ENCODE measurements around the gene C1QTNF9B. TPM values are rescaled to one million over a fixed set of nuclear protein-coding genes. Genes with fewer than 3 reads are reported as not detected.
"Not testable (repeated sequence)": the region's sequence is repeated elsewhere in the genome, so short reads cannot be mapped to it uniquely, and the experiment has no call there.

Gene C1QTNF9B
- total RNA-seq, result not detected

DNA sequence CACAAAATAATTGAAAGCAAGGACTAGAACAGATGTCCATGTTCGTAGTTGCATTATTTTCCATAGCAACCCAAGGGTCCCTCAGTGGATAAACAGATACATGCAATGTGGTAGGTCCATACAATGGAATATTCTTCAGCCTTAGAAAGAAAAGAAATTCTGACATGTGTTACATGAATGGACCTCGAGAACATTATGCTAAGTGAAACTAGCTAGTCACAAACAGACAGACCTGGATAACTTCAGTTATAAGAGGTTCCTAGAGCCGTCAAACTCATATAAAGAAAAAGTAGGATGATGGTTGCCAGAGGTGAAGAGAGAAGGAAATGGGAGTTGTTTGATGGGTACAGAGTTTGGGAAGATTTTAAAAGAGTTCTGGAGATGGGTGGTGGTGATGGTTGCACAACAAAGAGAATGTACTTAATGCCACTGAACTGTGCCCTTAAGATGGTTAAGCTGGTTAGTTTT, at the start of gene C1QTNF9B:
C1QTNF9B (minus strand) TSS at position 51 of the 468 bp plus-strand sequence.
- H3K9me3 Mint-ChIP-seq; H3K27ac Mint-ChIP-seq; H3K4me3 Mint-ChIP-seq; H3K36me3 Mint-ChIP-seq; intact Hi-C loops (cut with micrococcal nuclease); H3K4me1 Mint-ChIP-seq (ENCODE audit: low read depth); POLR2A ChIA-PET; DNase-seq: not testable (repeated sequence)
- peaks cover 10% of the 10 kb centered on the region for H3K27me3 Mint-ChIP-seq
- CTCF ChIA-PET, result interaction anchor here (1.4 kb wide), 1 partner anchor 24 kb away, joined by 5 read pairs; no protein-coding TSS in a partner anchor

DNA sequence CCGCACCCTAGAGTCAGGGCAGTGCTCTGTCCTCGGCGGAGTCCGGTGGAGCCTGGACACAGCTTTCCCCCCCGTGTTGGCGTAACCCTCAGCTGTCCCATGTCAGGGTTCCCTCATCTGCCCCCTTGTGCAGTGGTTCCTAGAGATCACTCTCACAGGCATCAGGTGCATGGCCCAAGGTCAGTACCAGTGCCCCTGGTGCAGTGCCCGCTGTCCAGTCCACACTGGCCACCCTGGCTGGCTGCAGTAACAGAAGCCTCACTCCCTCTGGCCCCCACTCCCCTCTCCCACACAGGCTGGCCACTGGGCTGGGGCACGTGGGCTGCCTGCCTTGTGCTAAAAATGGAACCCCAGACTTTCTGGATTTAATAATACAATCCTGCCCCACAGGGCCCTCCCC, 49.6 kb upstream of the C1QTNF9B start:
- H3K4me3 Mint-ChIP-seq, result no peak overlapping the region
- peaks cover 14% of the 10 kb centered on the region for H3K27me3 Mint-ChIP-seq
- H3K27ac Mint-ChIP-seq, result no peak overlapping the region
- no peaks in the 10 kb centered on the region for H3K4me1 Mint-ChIP-seq (ENCODE audit: low read depth)
- H3K9me3 Mint-ChIP-seq, result no peaks in the 10 kb centered on the region
- DNase-seq, result no peak
- intact Hi-C loops (cut with micrococcal nuclease), result no loop called here
- H3K36me3 Mint-ChIP-seq, result no peaks in the 10 kb centered on the region
- ChIA-PET POLR2A (no interaction called here), CTCF (no interaction called here)

DNA sequence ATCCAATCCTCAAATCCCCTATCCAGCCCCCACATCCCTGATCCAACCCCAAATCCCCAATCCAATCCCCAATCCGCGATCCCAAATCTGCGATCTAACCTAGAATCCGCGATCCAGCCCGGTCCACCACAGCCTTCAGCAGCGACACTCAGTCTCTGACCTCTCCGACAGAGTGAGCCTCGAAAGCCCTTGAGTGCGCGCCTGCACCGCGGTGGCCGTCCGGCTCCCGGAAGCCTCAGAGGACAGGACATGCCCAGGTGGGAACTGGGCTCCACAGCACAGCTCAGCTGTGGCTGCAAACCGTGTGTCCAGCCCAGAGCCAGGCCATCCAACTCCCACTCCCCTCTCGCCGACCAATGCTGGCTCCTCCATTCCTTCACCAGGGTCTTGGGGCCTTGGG, 48.8 kb upstream of the C1QTNF9B start:
- H3K4me3 Mint-ChIP-seq, result no peak overlapping the region
- H3K27me3 Mint-ChIP-seq, result peaks cover 14% of the 10 kb centered on the region
- DNase-seq, result no peak
- ChIA-PET POLR2A (no interaction called here), CTCF (no interaction called here)
- H3K9me3 Mint-ChIP-seq, result no peaks in the 10 kb centered on the region
- H3K4me1 Mint-ChIP-seq (ENCODE audit: low read depth), result no peaks in the 10 kb centered on the region
- no peak overlapping the region for H3K27ac Mint-ChIP-seq
- intact Hi-C loops (cut with micrococcal nuclease), result no loop called here
- H3K36me3 Mint-ChIP-seq, result no peaks in the 10 kb centered on the region

DNA sequence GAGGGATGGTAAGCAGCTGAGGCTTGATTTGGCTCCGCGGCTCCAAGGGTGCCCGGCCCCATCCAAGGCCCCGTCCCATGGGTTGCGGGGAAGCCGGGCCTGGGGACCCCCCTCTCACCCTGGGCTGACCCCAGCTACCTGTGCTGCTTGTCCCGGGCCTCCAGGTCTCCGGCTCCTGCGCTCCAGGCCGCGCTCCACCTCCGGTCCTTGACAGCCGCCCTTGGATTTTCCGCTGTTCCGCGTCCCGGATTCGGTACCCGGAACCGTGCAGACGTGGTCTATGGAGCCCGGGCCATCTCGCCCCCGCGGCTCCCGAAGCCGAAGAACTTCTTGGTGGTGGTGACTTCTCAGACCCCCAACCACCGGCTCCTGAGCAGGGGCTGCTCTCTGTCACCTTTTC, 48.3 kb upstream of the C1QTNF9B start:
- Mint-ChIP-seq H3K27me3 (peaks cover 16% of the 10 kb centered on the region), H3K4me3 (no peak overlapping the region), H3K4me1 (ENCODE audit: low read depth) (no peaks in the 10 kb centered on the region), H3K36me3 (no peaks in the 10 kb centered on the region), H3K27ac (no peak overlapping the region), H3K9me3 (no peaks in the 10 kb centered on the region)
- ChIA-PET POLR2A (no interaction called here), CTCF (no interaction called here)
- no peak for DNase-seq
- intact Hi-C loops (cut with micrococcal nuclease), result no loop called here

DNA sequence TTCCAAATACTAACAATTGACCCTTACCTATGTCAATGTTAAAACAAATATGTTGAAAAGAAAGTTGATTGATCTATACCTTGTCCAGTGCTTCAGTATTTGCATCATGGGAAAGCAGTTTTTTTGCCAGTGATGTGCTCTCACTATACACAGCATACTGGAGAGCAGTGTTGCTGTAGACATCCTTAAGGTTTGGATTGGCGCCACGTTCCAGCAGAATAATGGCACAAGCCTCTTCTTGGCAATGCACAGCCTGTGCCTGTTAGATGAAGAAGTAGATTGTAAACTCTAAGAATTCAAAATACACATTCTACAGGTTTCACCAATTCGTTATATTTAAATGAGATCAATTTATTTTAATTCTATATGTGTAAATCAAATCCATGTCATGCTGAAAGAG, 43.9 kb upstream of the C1QTNF9B start:
- intact Hi-C loops (cut with micrococcal nuclease), result no loop called here
- no peak for DNase-seq
- peaks cover 5% of the 10 kb centered on the region for H3K9me3 Mint-ChIP-seq
- H3K4me3 Mint-ChIP-seq, result no peak overlapping the region
- peaks cover 28% of the 10 kb centered on the region for H3K27me3 Mint-ChIP-seq
- no peak overlapping the region for H3K27ac Mint-ChIP-seq
- POLR2A ChIA-PET, result no interaction called here
- peaks cover 3% of the 10 kb centered on the region for H3K36me3 Mint-ChIP-seq
- CTCF ChIA-PET, result no interaction called here
- no peaks in the 10 kb centered on the region for H3K4me1 Mint-ChIP-seq (ENCODE audit: low read depth)

DNA sequence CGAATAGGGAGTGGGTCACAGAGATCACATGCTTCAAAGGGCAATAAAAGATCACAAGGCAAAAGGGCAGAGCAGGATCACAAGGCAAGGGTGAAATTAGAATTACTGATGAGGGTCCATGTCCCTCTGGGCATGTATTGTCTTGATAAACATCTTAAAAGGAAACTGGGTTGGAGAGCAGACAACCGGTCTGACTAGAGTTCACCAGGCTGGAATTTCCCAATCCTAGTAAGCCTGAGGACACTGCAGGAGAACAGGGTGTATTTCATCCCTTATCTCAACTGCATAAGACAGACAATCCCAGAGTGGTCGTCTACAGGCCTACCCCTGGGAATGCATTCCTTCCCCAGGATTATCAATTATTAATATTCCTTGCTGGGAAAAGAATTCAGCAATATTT, 42.4 kb upstream of the C1QTNF9B start:
- CTCF ChIA-PET; H3K27ac Mint-ChIP-seq; DNase-seq; intact Hi-C loops (cut with micrococcal nuclease); H3K4me3 Mint-ChIP-seq; H3K4me1 Mint-ChIP-seq (ENCODE audit: low read depth); POLR2A ChIA-PET; H3K36me3 Mint-ChIP-seq; H3K9me3 Mint-ChIP-seq: not testable (repeated sequence)
- peaks cover 31% of the 10 kb centered on the region for H3K27me3 Mint-ChIP-seq

DNA sequence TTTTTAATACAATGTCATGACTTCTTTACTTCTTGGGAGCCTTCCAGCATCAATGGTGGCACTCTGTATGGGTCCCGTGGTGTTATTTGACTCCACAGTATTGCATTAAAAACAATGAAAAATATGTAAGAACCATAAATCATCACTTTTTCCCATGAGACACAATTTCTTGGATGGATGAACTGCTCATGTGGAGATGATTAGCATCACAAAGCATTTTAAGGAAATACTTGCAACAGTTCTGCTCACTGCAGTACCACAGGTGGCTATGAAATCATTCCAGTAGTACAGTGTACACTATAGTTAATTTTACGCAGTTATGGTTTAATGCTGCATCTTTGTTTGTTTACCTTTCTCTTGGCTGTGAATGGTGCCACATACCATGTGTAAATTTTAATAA, 37.2 kb upstream of the C1QTNF9B start:
- CTCF ChIA-PET, result no interaction called here
- peaks cover 3% of the 10 kb centered on the region for H3K36me3 Mint-ChIP-seq
- POLR2A ChIA-PET, result no interaction called here

DNA sequence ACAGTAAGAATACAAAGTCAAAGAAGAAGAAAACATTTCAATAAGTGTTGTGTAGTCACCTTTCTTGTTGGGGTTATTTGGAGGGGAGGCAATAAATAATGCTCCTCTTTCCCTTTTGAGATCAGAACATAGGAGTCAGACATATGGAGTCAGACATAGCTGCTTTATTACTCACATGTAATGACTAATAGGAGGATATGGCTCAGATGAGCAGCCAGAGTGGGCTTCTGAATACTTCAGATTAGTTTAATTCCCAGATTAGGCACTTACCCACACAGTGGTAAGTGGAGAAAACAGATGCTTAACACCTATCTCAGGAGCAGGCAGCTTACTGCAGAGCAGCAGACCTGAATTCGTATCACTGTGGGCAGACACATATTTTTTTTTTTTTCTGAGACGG, 31.7 kb upstream of the C1QTNF9B start:
- Mint-ChIP-seq H3K9me3 (no peaks in the 10 kb centered on the region), H3K27ac (no peak overlapping the region), H3K4me3 (no peak overlapping the region), H3K27me3 (peaks cover 14% of the 10 kb centered on the region), H3K4me1 (ENCODE audit: low read depth) (no peaks in the 10 kb centered on the region), H3K36me3 (no peaks in the 10 kb centered on the region)
- intact Hi-C loops (cut with micrococcal nuclease), result loop anchor here (10.0 kb wide), 1 partner anchor 96 kb away; no protein-coding TSS in a partner anchor
- ChIA-PET POLR2A (no interaction called here), CTCF (no interaction called here)
- DNase-seq, result no peak

More for the DNA sequence above, 37.2 kb upstream of the C1QTNF9B start:
- no peak for DNase-seq
- H3K4me1 Mint-ChIP-seq (ENCODE audit: low read depth), result no peaks in the 10 kb centered on the region
- H3K9me3 Mint-ChIP-seq, result peaks cover 5% of the 10 kb centered on the region
- H3K27me3 Mint-ChIP-seq, result peaks cover 38% of the 10 kb centered on the region
- no peak overlapping the region for H3K27ac Mint-ChIP-seq
- no peak overlapping the region for H3K4me3 Mint-ChIP-seq
- intact Hi-C loops (cut with micrococcal nuclease), result no loop called here

DNA sequence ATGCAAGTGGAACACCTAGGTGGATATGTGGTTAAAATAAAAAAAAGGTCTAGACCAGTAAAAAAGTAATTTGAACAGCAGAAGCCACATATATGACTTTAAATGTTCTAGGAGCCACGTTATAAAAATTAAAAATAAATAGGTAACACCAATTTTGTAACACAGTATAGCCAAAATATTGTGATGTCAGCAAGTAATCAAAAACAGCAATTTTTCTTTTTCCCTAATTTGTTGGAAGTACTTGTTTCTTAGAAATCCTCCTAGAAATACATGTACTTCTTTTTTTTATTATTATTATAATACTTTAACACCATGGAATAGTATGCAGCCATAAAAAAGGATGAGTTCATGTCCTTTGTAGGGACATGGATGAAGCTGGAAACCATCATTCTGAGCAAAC, 25.7 kb upstream of the C1QTNF9B start:
- intact Hi-C loops (cut with micrococcal nuclease), result loop anchor here (10.0 kb wide), 1 partner anchor 102 kb away; no protein-coding TSS in a partner anchor
- no peak overlapping the region for H3K4me3 Mint-ChIP-seq
- no peaks in the 10 kb centered on the region for H3K36me3 Mint-ChIP-seq
- peaks cover 9% of the 10 kb centered on the region for H3K27me3 Mint-ChIP-seq
- H3K27ac Mint-ChIP-seq, result no peak overlapping the region
- no peaks in the 10 kb centered on the region for H3K9me3 Mint-ChIP-seq
- no peak for DNase-seq
- no peaks in the 10 kb centered on the region for H3K4me1 Mint-ChIP-seq (ENCODE audit: low read depth)
- ChIA-PET POLR2A (no interaction called here), CTCF (interaction anchor here (1.1 to 3.6 kb wide), 3 partner anchors 37 to 296 kb away, joined by 3 to 34 read pairs (median 20); no protein-coding TSS in a partner anchor)

DNA sequence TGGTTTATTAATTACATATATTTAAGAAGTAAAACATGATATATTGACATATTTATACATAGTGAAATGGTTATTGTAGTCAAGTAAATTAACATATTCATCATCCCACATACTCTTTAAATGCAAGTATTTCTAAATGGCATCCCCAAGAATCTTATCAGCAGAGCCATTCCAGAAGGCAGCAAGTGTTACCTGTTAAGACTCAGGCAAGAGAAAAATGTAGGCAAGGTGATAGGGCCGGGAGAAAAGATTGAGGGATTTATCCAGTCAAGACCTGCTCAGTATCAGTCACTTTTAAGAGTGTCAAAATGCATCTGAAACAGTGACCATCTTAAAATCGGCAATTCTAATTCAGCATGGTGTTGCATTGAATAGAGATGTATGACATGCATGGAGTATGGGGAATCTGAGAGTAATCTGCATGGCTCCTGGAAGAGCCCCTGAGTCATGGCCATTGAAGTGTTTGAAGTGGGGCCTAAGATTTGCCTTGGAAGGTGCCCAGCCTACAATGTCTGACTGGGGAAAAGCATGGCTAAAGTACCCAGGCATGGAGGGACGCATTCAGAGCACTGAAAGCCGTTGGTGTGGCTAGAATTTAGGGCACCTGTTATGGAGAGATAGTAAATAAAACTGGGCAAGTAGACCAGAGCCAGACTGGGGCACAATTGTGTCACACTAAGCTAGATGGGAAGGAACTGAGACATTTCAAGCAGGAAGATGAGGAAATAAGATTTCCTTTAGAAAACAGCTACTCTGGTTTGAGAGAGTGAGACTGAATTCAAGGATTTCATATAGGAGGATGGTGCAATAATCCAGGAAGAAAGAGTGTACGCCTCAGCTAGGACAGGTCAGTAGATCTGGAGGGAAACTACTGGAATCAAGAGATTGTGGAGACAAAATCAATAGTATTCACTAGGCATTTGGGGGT, 25.0 kb upstream of the C1QTNF9B start:
- Mint-ChIP-seq H3K4me1 (ENCODE audit: low read depth) (no peaks in the 10 kb centered on the region), H3K9me3 (no peaks in the 10 kb centered on the region), H3K4me3 (no peak overlapping the region), H3K36me3 (no peaks in the 10 kb centered on the region), H3K27ac (no peak overlapping the region), H3K27me3 (peaks cover 15% of the 10 kb centered on the region)
- DNase-seq, result no peak
- POLR2A ChIA-PET, result no interaction called here
- intact Hi-C loops (cut with micrococcal nuclease), result loop anchor here (10.0 kb wide), 1 partner anchor 103 kb away; no protein-coding TSS in a partner anchor
- CTCF ChIA-PET, result interaction anchor here (0.6 to 3.6 kb wide), 20 partner anchors 8 to 680 kb away, joined by 3 to 34 read pairs (median 4); partner anchors contain the start of gene SPATA13

DNA sequence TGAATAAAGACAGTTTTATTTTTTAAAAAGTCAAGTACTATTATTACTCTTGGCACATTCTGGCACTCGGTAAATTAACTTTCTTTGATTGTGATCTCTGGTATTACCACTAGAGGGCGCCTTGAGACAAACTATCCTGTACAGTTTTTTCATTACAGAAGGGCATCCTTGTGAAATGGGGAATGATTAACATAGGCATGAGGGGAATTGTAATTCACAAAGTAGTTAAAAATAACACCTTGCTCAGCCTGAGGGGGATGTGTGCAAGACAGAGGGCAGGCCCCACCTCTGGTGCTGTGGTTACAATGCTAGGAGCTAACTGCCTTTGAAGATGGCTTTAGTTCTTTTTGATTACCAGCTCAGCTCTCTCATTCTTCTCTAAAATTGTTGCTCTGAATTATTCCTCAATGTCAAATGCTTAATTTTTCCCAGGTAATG, 24.2 kb upstream of the C1QTNF9B start:
- Mint-ChIP-seq H3K4me1 (ENCODE audit: low read depth) (no peaks in the 10 kb centered on the region), H3K36me3 (no peaks in the 10 kb centered on the region), H3K27me3 (peaks cover 20% of the 10 kb centered on the region), H3K9me3 (no peaks in the 10 kb centered on the region), H3K4me3 (no peak overlapping the region), H3K27ac (no peak overlapping the region)
- ChIA-PET POLR2A (no interaction called here), CTCF (interaction anchor here (0.6 to 3.6 kb wide), 19 partner anchors 9 to 679 kb away, joined by 3 to 34 read pairs (median 4); partner anchors contain the start of gene SPATA13)
- no peak for DNase-seq
- intact Hi-C loops (cut with micrococcal nuclease), result loop anchor here (1.0 to 10.0 kb wide), 5 partner anchors 39 to 307 kb away; no protein-coding TSS in a partner anchor

DNA sequence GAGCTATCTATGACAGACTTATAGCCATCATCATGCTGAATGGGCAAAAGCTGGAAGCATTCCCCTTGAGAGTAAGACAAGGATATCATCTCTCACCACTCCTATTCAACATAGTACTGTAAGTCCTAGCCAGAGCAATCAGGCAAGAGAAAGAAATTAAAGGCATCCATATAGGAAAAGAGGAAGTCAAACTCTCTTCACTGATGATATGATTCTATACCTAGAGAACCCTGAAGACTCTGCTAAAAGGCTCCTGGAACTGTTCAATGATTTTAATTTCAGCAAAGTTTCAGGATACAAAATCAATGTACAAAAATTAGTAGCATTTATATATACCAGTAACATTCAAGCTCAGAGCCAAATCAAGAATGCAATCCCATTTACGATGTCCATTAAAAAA, 21.7 kb upstream of the C1QTNF9B start:
- no peaks in the 10 kb centered on the region for H3K36me3 Mint-ChIP-seq
- no peak for DNase-seq
- no peaks in the 10 kb centered on the region for H3K9me3 Mint-ChIP-seq
- H3K4me3 Mint-ChIP-seq, result no peak overlapping the region
- CTCF ChIA-PET, result interaction anchor here (0.9 to 2.0 kb wide), 5 partner anchors 12 to 311 kb away, joined by 3 to 5 read pairs (median 3); no protein-coding TSS in a partner anchor
- POLR2A ChIA-PET, result no interaction called here
- H3K27me3 Mint-ChIP-seq, result peaks cover 26% of the 10 kb centered on the region
- intact Hi-C loops (cut with micrococcal nuclease), result no loop called here
- no peaks in the 10 kb centered on the region for H3K4me1 Mint-ChIP-seq (ENCODE audit: low read depth)
- H3K27ac Mint-ChIP-seq, result no peak overlapping the region

All from activated CD4-positive, alpha-beta memory T cell treated with anti-CD3 and anti-CD28 coated beads for 36 hours (primary cell).